ENCODE measurements around the gene TGFA.
"Not testable (repeated sequence)": the region's sequence is repeated elsewhere in the genome, so short reads cannot be mapped to it uniquely, and the experiment has no call there.

The TGFA gene

DNA sequence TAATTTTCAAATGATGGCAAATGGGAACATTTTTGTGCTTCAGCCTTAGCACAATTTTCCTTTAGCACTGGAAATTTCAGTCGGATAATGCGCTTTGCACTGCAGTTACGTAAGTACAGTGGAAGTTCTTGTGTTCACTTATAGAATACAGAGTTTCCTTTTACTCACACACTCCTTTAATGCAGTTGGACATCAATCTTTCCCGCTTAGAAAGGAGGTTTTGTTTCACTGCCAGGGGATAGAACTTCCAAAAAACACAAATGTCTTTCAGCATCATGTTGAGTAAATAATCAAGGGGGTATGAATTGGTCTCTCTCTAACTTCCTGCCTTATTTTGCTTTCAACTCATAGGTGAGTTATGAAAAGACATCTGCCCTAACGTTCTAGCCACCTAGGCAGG is 63.2 kb downstream of the TGFA start:
- no peak for DNase-seq

DNA sequence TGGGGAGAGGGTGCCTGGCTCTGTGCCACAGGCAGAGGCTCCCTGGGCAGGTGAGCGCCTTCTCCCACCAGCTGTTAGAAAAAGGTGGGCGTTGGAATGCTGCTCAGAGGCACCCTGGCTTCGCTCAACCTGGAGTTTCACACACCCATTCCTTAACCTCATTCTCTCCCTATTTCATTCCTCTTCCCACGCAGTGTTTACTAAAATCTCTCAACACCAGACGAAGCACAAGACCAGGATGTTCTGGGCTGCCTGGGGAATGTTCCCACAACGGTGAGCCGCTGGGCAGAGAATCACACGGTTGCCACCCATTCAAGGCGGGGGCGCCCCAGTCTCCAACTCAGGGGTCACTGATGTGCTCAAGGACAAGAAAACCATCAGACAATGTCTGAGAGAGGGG is 64.5 kb downstream of the TGFA start:
- DNase-seq, result no peak

DNA sequence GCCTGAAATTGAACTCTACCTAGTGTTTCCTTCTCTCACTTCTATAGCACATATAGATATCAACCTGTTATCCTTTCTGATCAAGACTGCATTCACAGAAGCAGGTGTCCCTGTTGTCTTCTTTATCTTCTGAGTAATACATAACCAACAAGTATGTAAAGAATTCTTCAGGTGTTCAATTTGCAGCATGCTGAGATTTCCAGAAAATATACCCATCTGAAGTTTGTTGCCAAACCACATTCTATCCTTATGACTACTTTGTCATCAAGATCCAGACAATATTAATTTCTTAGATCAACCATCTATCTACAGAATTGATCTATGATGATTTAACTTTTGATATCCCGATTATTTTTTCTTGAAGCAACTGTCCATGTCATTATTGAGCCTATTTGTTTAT is 69.5 kb downstream of the TGFA start:
- no peak for DNase-seq

DNA sequence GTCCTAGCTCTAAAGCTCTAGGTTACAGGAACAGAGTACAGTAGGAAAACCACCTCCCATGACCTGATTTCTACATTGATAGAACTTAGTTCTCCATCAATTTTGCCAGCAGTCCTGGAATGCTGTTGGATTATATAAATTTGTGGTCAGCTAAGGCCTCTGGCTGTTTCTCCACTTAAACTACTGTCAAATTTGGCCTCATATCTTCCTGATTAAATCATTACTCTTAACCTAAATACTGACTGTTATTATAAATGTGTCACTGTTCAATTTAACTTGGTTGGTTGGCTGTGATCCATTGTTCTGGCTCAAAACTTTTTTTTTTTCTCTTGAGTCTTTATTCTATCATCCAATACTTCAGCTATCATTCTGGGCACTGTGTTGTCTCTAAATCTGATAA is 71.2 kb downstream of the TGFA start:
- DNase-seq, result no peak

DNA sequence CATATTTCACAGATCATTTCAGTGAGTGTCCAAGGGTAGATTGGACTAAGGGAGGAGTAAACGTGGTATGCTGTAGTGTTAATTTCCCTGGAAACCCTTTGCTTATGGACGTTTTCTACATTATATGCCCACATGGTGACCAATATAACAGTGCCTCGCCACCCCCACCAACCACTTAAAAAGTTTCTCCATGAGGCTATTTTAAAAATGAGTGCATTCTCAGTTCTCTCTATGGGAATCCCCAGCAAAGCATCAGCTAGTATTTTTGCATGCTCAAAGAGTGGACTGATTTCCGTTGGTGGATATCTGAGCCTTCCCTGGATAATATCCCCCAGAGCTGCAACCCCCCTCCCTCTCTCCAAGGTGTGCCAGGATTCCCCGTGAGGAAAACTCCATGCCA is 73.2 kb downstream of the TGFA start:
- no peak for DNase-seq

DNA sequence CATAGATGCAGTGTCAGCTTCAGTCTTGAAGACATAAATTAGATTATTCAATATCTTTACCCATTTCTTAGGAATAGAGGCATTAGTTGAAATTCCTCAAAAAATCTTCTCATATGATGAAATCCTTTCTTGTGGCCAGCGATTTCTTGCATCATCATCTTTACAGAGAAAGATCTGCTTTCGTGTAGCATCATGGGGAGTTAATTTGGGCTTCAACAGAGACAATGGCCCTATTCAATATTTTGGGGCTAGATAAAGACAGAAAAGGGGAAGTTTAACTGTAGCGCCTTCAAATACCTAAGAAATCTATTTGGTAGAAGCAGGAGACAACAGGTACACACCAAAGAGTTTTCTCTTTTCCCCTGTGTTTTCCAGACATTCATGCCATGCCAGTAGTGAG is 73.8 kb downstream of the TGFA start:
- DNase-seq, result no peak

DNA sequence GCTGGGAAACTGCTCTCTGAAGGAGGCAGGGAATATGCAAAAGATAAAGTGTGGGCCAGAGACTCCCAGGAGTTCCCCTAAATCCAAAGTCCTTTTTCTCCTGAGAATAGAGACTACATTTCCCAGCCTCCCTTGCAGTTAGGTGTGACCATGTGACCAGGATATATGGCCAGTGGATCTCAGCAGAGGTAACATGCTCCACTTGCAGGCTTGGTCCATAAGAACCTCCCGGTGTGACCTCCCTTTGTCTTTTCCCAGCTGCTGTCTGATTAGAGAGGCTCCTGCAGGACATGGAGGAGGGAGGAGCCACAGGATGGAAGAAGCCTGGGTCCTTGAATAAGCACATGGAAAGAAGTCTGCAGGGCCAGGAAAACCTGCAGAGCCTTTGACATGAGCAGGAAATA is 76.2 kb downstream of the TGFA start:
- DNase-seq, result no peak

DNA sequence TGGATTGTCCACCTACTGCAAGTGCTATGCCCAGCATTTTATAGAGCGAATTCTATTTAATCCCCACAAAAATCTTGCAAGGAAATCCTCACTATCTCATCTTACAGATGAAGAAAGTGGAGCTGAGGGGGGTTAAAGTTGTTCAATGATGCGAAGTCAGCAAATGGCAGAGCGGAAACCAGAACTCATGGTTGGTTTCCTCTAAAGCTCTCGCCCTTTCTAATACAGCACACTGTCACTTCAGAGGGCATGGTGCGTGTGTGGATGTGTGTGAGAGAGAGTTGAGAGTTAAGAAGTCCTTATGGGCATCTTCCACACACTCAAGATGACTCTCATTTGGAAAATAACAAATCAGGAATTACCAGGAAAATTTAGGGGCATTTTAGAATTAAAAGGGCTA is 78.4 kb downstream of the TGFA start:
- no peak for DNase-seq

DNA sequence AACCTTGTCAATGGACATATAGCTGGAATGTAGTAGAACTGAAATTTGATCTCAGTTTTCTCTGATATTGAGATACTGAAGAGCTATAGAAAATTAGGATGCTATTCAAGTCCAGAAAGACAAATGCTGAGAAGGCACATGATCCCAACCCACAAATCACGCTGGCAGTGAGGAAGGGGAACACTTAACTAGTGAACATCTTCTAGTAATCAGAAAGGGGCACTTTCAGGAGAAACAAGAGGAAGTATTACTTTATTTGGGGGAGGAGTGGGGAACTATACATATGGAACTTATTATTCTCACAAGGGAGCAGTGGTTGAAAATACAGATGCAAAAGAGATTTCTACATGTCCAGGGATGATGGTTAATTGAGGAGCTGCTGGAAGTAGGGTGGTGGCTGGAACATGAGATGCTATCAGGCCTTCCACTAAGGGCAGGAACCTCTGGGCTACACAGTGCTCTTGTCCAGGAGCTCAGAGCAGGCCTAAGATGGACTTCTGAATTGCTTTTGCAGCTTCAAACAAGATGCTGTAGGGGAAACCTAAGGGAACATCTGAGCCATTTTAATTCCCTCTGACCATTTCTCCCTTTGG is 79.3 kb downstream of the TGFA start:
- no peak for DNase-seq

DNA sequence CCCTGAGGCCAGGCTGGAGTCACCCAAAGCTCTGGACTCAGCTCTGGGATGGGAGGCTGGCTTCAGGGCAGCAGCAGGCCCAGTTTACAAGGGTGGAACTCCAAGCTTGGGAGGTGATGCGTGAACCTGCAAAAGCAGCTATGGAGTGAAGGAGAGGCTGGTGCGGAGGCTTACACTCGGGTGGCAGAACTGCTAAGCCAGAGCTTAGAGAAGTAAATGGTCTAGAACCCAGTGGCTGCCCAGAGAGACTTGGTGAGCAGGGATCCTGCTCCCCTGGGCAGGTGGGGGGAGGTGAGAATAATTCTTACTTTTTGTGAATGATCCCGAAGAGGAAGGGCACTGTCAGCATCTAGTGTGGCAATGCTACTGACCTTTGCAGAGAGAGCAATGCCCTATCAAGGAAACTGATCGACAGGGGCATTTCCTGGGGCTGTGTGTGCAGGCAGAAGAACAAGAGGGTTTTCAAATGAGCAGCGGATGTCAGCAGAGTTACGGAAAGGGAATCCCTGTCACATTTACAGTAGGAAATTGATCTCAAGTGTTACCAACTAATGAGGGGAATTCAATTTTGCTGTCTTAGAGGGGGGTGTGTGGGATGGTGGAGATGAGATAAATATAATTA is 80.4 kb downstream of the TGFA start:
- DNase-seq, result no peak

DNA sequence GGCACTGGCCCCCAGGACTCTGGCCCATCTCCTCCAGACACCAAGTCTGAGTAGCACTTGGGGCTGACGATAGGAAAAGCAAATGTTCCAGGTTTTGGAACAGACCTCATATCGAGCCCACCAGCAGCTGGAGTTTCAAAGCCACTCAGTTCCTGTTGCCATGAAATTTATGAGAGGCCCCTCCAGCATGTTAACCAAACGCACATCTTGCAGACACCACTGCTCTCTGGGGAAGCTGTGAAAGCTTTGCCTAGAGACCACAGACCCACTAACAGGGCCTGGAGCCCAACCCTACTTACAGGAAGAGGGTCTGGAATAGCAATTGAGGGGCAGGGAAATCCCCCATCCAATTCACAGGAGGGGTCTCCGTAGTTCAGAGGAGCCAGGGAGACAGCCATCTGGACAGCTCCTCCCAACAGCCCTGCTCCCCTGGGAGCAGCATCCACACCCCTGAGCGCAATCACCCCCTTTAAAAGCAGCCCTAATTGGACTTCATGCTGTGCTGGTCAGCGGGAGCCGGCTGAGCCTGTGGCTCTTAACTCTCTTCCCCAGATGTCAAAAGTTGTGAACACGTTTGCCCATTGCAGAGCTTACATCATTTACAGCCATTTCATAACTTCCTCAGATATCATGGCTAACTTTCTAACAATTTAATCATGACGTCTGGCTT is 81.3 kb downstream of the TGFA start:
- DNase-seq, result no peak

DNA sequence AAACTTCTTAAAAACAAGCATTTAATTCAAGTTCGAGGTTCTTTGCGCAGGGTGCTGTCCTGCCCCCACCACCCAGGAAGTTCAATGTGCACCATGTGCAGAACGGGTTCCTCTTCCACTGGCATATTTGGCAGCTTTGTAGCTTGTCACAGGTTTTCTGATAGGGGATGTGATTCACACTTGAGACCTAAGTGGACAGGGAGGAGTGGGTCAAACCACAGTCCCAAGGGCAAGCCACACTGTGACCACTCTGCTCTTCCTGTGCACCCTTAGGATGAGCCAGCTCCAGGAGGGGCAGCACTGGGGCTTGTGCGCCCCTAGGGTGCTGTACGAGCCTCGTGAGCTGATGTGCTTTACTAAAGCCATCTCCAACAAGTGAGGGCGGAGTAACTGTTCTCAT is 82.5 kb downstream of the TGFA start:
- no peak for DNase-seq

DNA sequence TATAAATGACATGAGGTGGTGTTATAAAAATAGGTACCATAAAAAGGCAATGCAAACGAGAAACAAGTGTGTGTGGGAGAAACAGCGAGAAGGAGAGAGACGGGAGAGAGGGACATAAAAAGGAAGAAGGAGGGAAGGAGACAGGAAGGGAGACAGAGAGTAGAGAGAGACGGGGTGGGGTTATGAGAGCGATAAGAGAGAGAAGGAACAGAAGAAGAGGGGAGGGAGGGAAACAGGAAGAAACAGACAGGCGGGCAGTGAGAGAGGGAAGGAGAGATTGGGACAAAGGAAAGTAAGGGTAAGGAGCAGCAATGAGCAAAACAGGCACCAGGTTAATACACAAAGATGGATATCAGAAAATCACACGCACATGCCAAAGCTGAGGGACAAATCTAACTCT is 83.7 kb downstream of the TGFA start:
- DNase-seq, result no peak

DNA sequence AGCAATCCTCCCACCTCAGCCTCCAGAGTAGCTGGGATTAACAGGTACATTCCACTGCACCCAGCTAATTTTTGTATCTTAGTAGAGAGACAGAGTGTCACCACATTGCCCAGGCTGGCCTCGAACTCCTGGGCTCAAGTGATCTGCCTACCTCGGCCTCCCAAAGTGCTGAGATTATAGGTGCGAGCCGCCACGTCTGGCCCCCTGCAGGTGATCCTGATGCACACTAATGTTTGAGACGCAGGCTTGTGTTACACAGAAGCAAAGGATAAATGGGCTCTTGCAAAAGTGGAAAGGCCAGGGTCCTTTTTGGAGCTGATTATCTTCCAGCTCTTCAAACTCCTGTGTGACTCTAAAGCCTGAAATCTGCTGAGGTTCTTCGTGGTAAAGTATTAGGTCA is 84.2 kb downstream of the TGFA start:
- no peak for DNase-seq

DNA sequence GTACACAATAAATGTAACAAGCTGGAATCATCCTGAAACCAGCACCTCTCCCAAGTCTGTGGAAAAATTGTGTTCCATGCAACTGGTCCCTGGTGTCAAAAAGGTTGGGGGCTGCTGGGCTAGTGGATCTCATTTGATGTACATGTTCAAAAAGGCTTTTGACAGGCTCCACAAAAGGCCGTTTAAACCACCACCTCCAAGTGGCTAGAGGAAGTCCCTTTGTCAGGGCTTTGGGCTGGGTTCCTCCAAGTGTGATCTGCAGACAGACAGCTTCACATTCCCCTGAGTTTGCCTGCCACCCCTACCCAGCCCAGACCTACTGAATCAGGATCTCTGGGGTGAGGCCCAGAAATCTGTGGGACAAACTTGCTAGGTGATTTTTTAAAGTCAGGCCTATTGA is 84.7 kb downstream of the TGFA start:
- no peak for DNase-seq

DNA sequence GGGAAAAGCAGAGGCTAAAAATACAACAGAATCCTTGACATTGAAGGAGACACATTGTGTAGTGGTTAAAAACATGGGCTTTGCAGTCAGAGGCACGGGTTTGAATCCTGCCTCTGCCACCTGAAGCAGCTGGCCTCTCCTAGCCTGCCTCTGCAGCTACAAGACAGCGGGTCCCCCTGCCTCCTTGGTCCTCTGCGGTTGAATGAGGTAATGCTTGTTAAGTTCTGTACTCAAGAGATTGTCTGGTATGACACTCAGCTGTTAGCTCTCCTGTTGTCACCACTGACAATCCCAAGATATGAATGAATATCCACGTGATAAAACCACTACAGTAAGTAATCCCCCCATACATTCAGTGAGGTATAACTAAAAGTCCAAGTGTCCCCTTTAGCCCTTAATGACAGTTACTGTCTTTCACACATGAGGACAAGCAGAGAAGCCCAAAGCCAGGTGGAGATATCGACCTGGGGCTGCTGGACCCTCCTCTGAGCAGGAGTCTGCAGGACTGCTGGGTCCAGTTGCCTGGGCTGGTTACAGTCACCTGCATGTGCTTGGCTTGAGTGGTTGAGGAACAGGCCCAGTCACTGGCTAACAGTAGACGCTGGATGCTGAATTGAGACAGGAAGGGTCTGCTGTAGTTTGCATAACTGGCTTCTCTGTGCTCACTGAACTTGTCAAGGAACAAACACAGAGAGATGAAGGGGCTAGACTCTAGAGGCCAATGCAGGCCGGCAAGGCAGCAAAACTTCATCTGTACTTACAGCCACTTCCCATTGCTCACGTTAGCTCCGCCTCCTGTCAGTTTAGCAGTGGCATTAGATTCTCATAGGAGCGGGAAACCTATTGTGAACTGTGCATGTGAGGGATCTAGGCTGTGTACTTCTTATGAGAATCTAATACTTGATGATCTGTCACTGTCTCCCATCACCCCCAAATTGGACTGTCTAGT is 85.5 kb downstream of the TGFA start:
- DNase-seq, result no peak

DNA sequence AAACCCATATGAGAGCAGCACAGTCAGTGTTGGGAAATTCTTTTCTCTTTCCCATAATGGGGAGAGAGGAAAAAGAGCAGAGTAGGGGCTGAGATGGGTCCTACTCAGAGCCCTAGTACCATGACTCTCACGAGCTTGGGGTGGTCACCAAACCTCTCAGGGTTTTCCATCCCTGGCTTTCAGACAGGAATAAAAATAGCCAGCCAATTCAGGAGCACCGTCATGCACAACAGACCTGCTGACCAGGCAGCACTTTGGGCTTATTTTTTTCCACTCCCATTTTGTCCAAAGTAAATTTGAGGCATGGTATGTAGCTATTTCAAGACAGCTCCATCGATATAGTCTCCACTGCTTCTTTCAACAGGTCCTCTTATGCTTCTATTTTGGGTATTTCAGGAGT is 86.4 kb downstream of the TGFA start:
- no peak for DNase-seq

DNA sequence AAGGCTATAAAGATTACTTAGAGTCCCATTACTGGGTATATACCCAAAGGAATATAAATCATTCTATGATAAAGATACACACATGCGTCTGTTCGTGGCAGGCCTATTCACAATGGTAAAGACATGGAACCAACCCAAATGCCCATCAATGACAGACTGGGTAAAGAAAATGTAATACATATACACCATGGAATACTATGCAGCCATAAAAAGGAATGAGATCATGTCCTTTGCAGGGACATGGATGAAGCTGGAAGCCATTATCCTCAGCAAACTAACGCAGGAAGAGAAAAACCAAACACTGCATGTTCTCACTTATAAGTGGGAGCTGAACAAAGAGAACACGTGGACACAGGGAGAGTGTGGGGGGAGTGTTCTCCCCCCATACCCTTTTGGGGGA is 87.0 kb downstream of the TGFA start:
- not testable (repeated sequence) for DNase-seq

DNA sequence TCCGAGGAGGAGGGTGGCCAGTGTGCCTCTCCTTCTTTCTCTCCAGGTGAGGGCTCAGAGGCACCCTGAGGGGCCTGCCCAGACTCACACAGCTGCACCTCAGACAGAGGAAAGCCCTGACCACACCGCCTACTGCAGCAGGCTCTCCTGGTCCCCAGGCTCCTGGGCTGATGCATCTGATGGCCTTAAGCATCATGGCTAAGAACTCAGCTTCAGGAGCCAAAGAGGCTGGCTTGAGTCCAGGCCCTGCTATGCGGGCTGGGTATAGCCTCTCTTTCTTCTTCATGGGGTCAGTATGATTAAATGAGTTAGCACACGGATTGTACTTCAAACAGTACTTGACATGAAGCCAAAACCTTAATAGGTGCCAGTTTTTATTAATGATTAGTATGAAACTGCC is 89.6 kb downstream of the TGFA start:
- no peak for DNase-seq

DNA sequence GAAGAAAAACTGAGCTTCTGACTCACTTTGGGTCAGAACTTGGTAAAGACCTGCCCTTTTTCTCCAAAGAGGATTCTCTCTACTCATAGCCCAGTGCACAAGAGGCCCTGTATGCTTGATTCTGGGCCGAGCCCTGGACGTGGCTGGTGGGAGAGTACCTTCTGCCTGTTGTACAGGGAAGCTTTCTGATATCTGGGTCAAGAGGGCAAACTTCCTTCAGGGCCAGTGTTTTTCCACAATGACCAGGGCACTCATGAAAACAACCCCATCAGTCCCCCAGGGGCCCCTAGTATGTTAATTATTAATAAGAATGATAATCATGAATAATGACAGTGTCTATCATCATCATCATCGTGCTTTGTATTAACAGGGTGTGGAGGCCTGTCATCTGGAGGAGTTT is 90.0 kb downstream of the TGFA start:
- DNase-seq, result no peak

DNA sequence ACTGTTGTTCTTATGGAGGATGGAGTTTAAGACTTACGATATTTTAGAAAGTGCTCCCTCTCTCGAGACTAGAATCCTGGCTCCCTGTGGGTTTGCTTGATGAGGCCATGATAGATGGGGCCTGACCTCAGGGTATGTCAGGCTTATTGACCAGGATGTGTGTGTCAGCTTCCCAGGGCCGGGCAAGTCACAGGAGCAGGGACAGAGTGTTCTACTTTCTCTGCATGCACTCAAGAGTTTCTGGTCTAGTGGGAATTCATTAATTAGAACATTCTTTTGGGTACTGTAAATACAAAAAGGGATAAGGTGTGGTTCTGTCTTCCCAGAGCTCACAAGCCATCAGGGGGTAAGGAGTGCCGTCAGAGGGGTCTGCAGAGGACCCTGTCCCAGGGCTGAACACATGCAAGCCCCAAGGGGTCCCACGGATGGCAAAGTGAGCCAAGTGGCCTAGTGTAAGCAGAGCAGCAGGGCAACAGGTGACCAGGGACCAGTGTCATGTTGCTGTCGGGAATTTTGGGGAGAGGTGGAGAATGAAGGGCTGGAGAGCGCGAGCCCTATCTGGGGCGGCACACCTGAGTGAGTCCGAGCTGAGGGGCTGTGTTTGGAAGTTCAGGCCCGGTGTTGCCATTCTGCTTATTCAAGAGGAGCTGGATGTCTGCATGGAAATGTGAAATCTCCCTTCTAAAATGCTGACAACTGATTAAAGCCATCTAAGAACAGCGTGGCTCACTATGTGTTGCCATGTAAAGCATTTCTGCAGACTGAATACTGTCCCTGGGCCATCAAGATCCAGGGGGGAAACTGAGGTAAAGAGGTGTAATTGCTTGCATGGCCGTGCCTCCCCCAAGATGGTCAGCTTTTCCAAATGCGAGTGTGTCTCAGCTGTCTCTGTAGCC is 91.4 kb downstream of the TGFA start:
- DNase-seq, result no peak

DNA sequence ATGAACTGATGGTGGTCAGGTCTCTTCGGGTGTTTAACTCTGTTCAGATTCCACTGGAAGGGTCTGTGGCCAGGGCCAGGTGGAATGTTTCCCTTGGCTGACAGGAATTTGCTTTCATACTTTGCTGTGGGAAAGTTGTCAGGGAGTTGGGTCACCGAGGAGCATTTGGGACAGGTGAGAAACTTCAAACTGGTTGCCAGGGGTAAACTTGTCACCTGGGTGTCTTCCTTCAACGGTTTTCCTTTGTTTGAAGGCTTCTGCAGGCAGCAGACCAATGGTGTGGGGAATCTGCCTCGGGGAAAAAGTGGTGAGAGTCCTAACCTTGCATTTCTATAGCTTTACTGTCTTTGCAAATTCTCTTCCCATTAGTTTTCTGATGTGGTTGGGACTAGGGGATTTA is 92.2 kb downstream of the TGFA start:
- no peak for DNase-seq

DNA sequence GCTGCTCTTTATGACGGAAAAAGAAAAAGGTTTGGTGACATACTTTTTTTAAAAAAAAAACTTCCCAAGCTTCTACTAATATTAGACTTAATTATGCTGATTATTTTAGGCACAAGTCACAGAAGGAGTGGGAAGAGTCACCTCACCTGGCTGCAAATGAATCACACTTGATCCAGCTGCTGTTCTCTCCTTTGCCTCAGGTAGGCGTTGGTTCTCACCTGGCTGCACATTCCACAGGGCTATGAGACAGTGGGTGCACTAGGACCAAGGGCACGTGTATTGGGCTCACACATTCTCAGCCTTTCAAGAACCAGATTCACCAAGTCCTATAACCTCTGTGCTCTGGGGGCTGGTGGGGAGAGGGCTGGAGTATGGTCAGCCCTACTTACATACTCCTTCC is 93.3 kb downstream of the TGFA start:
- DNase-seq, result no peak

Measured in NCI-H2107 (cell line).